Body of pancreas (tissue), 4 donors: Measurements from ENCODE around the gene ANOS1.

Experiments
- CTCF ChIP-seq, 7 experiments: fragments of 450-650 bp in 4 of 7; fragments of 200-600 bp in 3 of 7; sonication (generic) in 3 of 7; IDR thresholded peaks; one replicate each; pipeline ENCODE4 v1.5.1; 2016 to 2019; ENCODE audit warnings: antibody characterized with exemption in 7 of 7
- POLR2A ChIP-seq, 3 donors: fragments of 450-650 bp; IDR thresholded peaks; one replicate each; pipeline ENCODE4 v1.6.1; 2016; ENCODE audit warnings: antibody characterized with exemption in 3 of 3, mild to moderate bottlenecking in 2 of 3

DNA sequence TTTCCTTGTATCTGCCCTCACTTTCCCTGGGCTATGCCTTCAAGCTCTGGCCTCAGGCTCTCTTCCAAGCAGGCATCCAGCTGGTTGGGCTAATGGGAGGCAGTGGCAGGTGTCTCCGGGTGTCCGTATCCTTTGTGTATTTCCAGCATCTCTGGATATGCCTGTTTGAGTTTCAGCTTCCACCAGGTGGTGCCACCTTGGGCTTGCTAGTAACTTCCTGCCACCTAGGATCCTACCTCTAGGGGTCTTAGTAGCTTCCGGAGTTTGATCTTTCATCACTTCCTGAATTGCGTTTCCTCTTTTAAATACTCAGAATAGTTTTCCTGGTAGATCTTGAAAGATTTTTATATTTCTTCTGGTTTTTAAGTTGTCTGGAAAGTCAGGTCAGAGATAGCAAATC lies 23.2 kb upstream of the ANOS1 start:
- TF ChIP-seq CTCF (IDR thresholded peaks at IDR 0.05) (peak in 2 of 7 experiments; percentile 5 to 19), POLR2A (IDR thresholded peaks at IDR 0.05) (no peak)
